Keratinocyte (primary cell): ENCODE data around the gene MYBPHL. TPM values are rescaled to one million over a fixed set of nuclear protein-coding genes. Genes with fewer than 3 reads are reported as not detected.

Source experiments
- DNase-seq: peaks from one replicate; pipeline ENCODE4 v3.0.0-alpha.2; 2011; ENCODE audit warnings: low read depth, missing footprints, low spot score
- FAIRE-seq: peaks from 2 replicates; lab custom pipeline; 2011; peaks lifted over from hg19 to GRCh38; lab: Jason Lieb, UNC
- H2AFZ ChIP-seq: 2 replicates; pipeline ENCODE4 v1.6.0; 2012; ENCODE audit warnings: low read length, control low read depth, inconsistent platforms; ENCODE audit not compliant: control insufficient read depth
- H3K27ac ChIP-seq: 2 replicates; pipeline ENCODE4 v1.5.1; 2011; ENCODE audit warnings: low read length; ENCODE audit not compliant: control insufficient read depth, insufficient read depth
- H3K27me3 ChIP-seq: 3 replicates; pipeline ENCODE4 v1.6.0; 2011; ENCODE audit warnings: low read length; ENCODE audit not compliant: control insufficient read depth, insufficient read depth; ENCODE audit errors: extremely low read depth
- H3K36me3 ChIP-seq, 2 experiments: 2 replicates in 1 of 2; 3 replicates in 1 of 2; pipeline ENCODE4 v1.5.1; 2011; ENCODE audit warnings: low read length in 2 of 2, mild to moderate bottlenecking in 1 of 2; ENCODE audit not compliant: control insufficient read depth in 2 of 2, insufficient read depth in 2 of 2; ENCODE audit errors: extremely low read depth in 1 of 2
- H3K4me1 ChIP-seq: 3 replicates; pipeline ENCODE4 v1.5.1; 2011; ENCODE audit warnings: low read length; ENCODE audit not compliant: control insufficient read depth, insufficient read depth; ENCODE audit errors: extremely low read depth
- H3K4me2 ChIP-seq: 3 replicates; pipeline ENCODE4 v1.6.0; 2011; ENCODE audit warnings: low read depth, low read length; ENCODE audit not compliant: control insufficient read depth, insufficient read depth; ENCODE audit errors: extremely low read depth
- H3K4me3 ChIP-seq, 3 experiments: fragments of 200-600 bp in 1 of 3; sonication (generic) in 1 of 3; 2 replicates in 2 of 3; 3 replicates in 1 of 3; pipeline ENCODE4 v1.5.1; 2011 to 2016; ENCODE audit warnings: low read length in 3 of 3, mild to moderate bottlenecking in 3 of 3, control low read depth in 2 of 3, inconsistent platforms in 1 of 3, low read depth in 1 of 3, mixed read lengths in 1 of 3, mixed run types in 1 of 3, moderate library complexity in 1 of 3; ENCODE audit not compliant: control insufficient read depth in 2 of 3, insufficient read depth in 2 of 3; ENCODE audit errors: extremely low read depth in 1 of 3
- H3K79me2 ChIP-seq: 2 replicates; pipeline ENCODE4 v1.6.0; 2012; ENCODE audit warnings: low read length; ENCODE audit not compliant: control insufficient read depth, insufficient read depth
- H3K9ac ChIP-seq: 3 replicates; pipeline ENCODE4 v1.6.0; 2011; ENCODE audit warnings: low read length; ENCODE audit not compliant: control insufficient read depth, insufficient read depth; ENCODE audit errors: extremely low read depth
- H3K9me1 ChIP-seq: 3 replicates; pipeline ENCODE4 v1.6.0; 2011; ENCODE audit warnings: low read length; ENCODE audit not compliant: control insufficient read depth, insufficient read depth; ENCODE audit errors: extremely low read depth
- H3K9me3 ChIP-seq: 2 replicates; pipeline ENCODE4 v1.5.1; 2012; ENCODE audit warnings: low read depth, low read length; ENCODE audit not compliant: control insufficient read depth
- H4K20me1 ChIP-seq: 3 replicates; pipeline ENCODE4 v1.6.0; 2011; ENCODE audit warnings: low read length; ENCODE audit not compliant: control insufficient read depth, insufficient read depth; ENCODE audit errors: extremely low read depth
- CTCF ChIP-seq, 3 experiments: IDR thresholded peaks in 1 of 3; conservative IDR thresholded peaks in 1 of 3; optimal IDR thresholded peaks in 1 of 3; 2 replicates in 2 of 3; 3 replicates in 1 of 3; pipeline versions ENCODE3 to v1.5.1; 2011; ENCODE audit warnings: low read length in 3 of 3, mild to moderate bottlenecking in 3 of 3, moderate library complexity in 2 of 3, control low read depth in 1 of 3, inconsistent platforms in 1 of 3; ENCODE audit not compliant: insufficient read depth in 2 of 3; ENCODE audit errors: extremely low read depth in 1 of 3
- EZH2 ChIP-seq: IDR thresholded peaks from one replicate; pipeline ENCODE4 v1.6.1; 2012; ENCODE audit warnings: inconsistent platforms, mild to moderate bottlenecking, low read length, moderate library complexity
- dilution Hi-C: fragments of 300-500 bp; cut with MboI; formaldehyde crosslinking; loops from one replicate; pipeline ENCODE4 v1.7.0; 2020; ENCODE audit warnings: low sequenced_read_pairs; ENCODE audit not compliant: extremely low pct_ligation_motif_present
- polyA plus RNA-seq, 5 experiments: library from polyadenylated mRNA; depleted of rRNA in 3 of 5; stranded (reverse) in 3 of 5; stranded (forward) in 1 of 5; unstranded in 1 of 5; fragments of >200 nt; gene quantifications; 1 replicate in 1 of 5; 2 replicates in 3 of 5; 3 replicates in 1 of 5; pipeline versions ENCODE4 v1.2.1 to v1.2.3, GENCODE V29; 2011 to 2012; ENCODE audit warnings: missing spikeins in 2 of 5, low read depth in 1 of 5, low replicate concordance in 1 of 5

MYBPHL gene
- polyA plus RNA-seq, 1 donor (not counting 4 experiments of a cell fraction or from before 2014, with no cell fraction given): 1.1 TPM

GRCh38 chr1:109242387-109242786 lies 64.4 kb downstream of the MYBPHL start:
- H4K20me1 ChIP-seq: peaks cover 5% of the 10 kb centered on the region
- no peak overlapping the region for H3K4me2 ChIP-seq
- dilution Hi-C loops: no loop called here
- FAIRE-seq: no peak
- peaks cover 16 to 20% of the 10 kb centered on the region in 2 experiments for H3K36me3 ChIP-seq
- no peak overlapping the region for H3K4me3 ChIP-seq
- H3K27me3 ChIP-seq: no peaks in the 10 kb centered on the region
- no peak overlapping the region for H2AFZ ChIP-seq
- TF ChIP-seq EZH2 (no peak), CTCF (optimal IDR thresholded peaks at IDR 0.05 in 1 of 3, IDR thresholded peaks at IDR 0.05 in 1 of 3, conservative IDR thresholded peaks at IDR 0.05 in 1 of 3; ENCODE audit: extremely low read depth in 1 of 3, insufficient read depth in 2 of 3, low read length in 3 of 3) (no peak)
- no peak overlapping the region for H3K27ac ChIP-seq
- no peak overlapping the region for H3K9ac ChIP-seq
- H3K9me1 ChIP-seq: peaks cover 3% of the 10 kb centered on the region
- H3K4me1 ChIP-seq: peaks cover 29% of the 10 kb centered on the region
- H3K9me3 ChIP-seq: no peaks in the 10 kb centered on the region
- H3K79me2 ChIP-seq: no peaks in the 10 kb centered on the region
- no peak for DNase-seq

Other genes starting within 250 kb of the MYBPHL start
- gene TAF13, start 231.0 kb downstream of the MYBPHL start, polyA plus RNA-seq: 73.6 to 151 TPM (median 89.7 TPM) in 3 replicates
- gene TMEM167B, start 216.2 kb downstream of the MYBPHL start, polyA plus RNA-seq: 13.6 to 15.9 TPM (median 15.7 TPM) in 3 replicates
- 0.21 to 0.36 TPM (median 0.24 TPM) in 3 replicates for gene ELAPOR1, start 192.9 kb downstream of the MYBPHL start, polyA plus RNA-seq
- 198 to 233 TPM (median 203 TPM) in 3 replicates for gene SARS1, start 93.1 kb downstream of the MYBPHL start, polyA plus RNA-seq
- 7.3 to 13.7 TPM (median 12.6 TPM) in 3 replicates for gene CELSR2, start 57.5 kb downstream of the MYBPHL start, polyA plus RNA-seq
- gene PSRC1, start 23.9 kb downstream of the MYBPHL start, polyA plus RNA-seq: 2.9 to 10.2 TPM (median 9.4 TPM) in 3 replicates
- gene SORT1, start 90.9 kb upstream of the MYBPHL start, polyA plus RNA-seq: 1.3 to 2.8 TPM (median 1.6 TPM) in 3 replicates
- 111 to 150 TPM (median 131 TPM) in 3 replicates for gene PSMA5, start 119.4 kb upstream of the MYBPHL start, polyA plus RNA-seq
- not detected in 3 replicates for gene SYPL2, start 159.5 kb upstream of the MYBPHL start, polyA plus RNA-seq
- 1.2 to 2.0 TPM (median 1.5 TPM) in 3 replicates for gene ATXN7L2, start 176.9 kb upstream of the MYBPHL start, polyA plus RNA-seq
- 4.9 to 7.6 TPM (median 5.0 TPM) in 3 replicates for gene CYB561D1, start 187.1 kb upstream of the MYBPHL start, polyA plus RNA-seq
- gene AMIGO1, start 202.7 kb upstream of the MYBPHL start, polyA plus RNA-seq: 0.20 to 0.26 TPM (median 0.24 TPM) in 3 replicates
- gene GPR61, start 232.9 kb upstream of the MYBPHL start, polyA plus RNA-seq: 0.12 to 0.17 TPM in 2 of 3 replicates, not detected in the other
- gene GNAI3, start 241.6 kb upstream of the MYBPHL start, polyA plus RNA-seq: 8.3 to 14.1 TPM (median 10.3 TPM) in 3 replicates